ENCODE data around the gene ZWILCH. TPM values are rescaled to one million over a fixed set of nuclear protein-coding genes. Genes with fewer than 3 reads are reported as not detected.

The ZWILCH gene
- total and polyA plus RNA-seq, 2 donors, result 5.2 to 21.3 TPM

- Histone ChIP-seq H3K27ac (ENCODE audit: low read depth) (no peak overlapping the region), H3K4me1 (ENCODE audit: insufficient read depth) (peaks cover 1% of the 10 kb centered on the region), H3K4me3 (ENCODE audit: low read depth, low read length) (no peak overlapping the region), H3K36me3 (ENCODE audit: insufficient read depth) (no peaks in the 10 kb centered on the region)
- 85% methylated on average over 4 of the region's 4 CpGs for WGBS
- no peak for DNase-seq (ENCODE audit: extremely low spot score)
These were observed 28.6 kb upstream of the ZWILCH start for GRCh38 chr15:66476535-66476934.

GRCh38 chr15:66477011-66477410, 28.1 kb upstream of the ZWILCH start:
- Histone ChIP-seq H3K36me3 (ENCODE audit: insufficient read depth) (no peaks in the 10 kb centered on the region), H3K4me3 (ENCODE audit: low read depth, low read length) (no peak overlapping the region), H3K27ac (ENCODE audit: low read depth) (no peak overlapping the region), H3K4me1 (ENCODE audit: insufficient read depth) (peaks cover 1% of the 10 kb centered on the region)
- WGBS, result 88% methylated on average over 2 of the region's 2 CpGs
- DNase-seq (ENCODE audit: extremely low spot score), result no peak

GRCh38 chr15:66480267-66480666, 24.9 kb upstream of the ZWILCH start:
- Histone ChIP-seq H3K27ac (ENCODE audit: low read depth) (no peak overlapping the region), H3K4me3 (ENCODE audit: low read depth, low read length) (no peak overlapping the region), H3K4me1 (ENCODE audit: insufficient read depth) (no peaks in the 10 kb centered on the region), H3K36me3 (ENCODE audit: insufficient read depth) (peaks cover 3% of the 10 kb centered on the region)
- 91% methylated on average over 6 of the region's 6 CpGs for WGBS
- DNase-seq (ENCODE audit: extremely low spot score), result no peak

- Histone ChIP-seq H3K4me1 (ENCODE audit: insufficient read depth) (no peaks in the 10 kb centered on the region), H3K36me3 (ENCODE audit: insufficient read depth) (peaks cover 3% of the 10 kb centered on the region), H3K4me3 (ENCODE audit: low read depth, low read length) (no peak overlapping the region), H3K27ac (ENCODE audit: low read depth) (no peak overlapping the region)
- DNase-seq (ENCODE audit: extremely low spot score), result no peak
- WGBS, result 94% methylated on average over 10 of the region's 10 CpGs
These were observed 23.8 kb upstream of the ZWILCH start for GRCh38 chr15:66481107-66481856.

- Histone ChIP-seq H3K36me3 (ENCODE audit: insufficient read depth) (peaks cover 3% of the 10 kb centered on the region), H3K4me3 (ENCODE audit: low read depth, low read length) (no peak overlapping the region), H3K4me1 (ENCODE audit: insufficient read depth) (no peaks in the 10 kb centered on the region), H3K27ac (ENCODE audit: low read depth) (no peak overlapping the region)
- DNase-seq (ENCODE audit: extremely low spot score), result no peak
- WGBS, result 86% methylated on average over 9 of the region's 9 CpGs
These were observed 22.6 kb upstream of the ZWILCH start for GRCh38 chr15:66482539-66482938.

- no peak for DNase-seq (ENCODE audit: extremely low spot score)
- H3K36me3 ChIP-seq (ENCODE audit: insufficient read depth), result peaks cover 3% of the 10 kb centered on the region
- WGBS, result 89% methylated on average over 3 of the region's 3 CpGs
- H3K4me3 ChIP-seq (ENCODE audit: low read depth, low read length), result no peak overlapping the region
- H3K27ac ChIP-seq (ENCODE audit: low read depth), result no peak overlapping the region
- no peaks in the 10 kb centered on the region for H3K4me1 ChIP-seq (ENCODE audit: insufficient read depth)
These were observed 22.0 kb upstream of the ZWILCH start for GRCh38 chr15:66483131-66483566.

- peaks cover 3% of the 10 kb centered on the region for H3K36me3 ChIP-seq (ENCODE audit: insufficient read depth)
- WGBS, result 95% methylated on average over 5 of the region's 5 CpGs
These were observed 20.5 kb upstream of the ZWILCH start for GRCh38 chr15:66484539-66485112.

GRCh38 chr15:66486887-66487286, 18.2 kb upstream of the ZWILCH start:
- H3K36me3 ChIP-seq (ENCODE audit: insufficient read depth), result peaks cover 3% of the 10 kb centered on the region
- no peak overlapping the region for H3K4me3 ChIP-seq (ENCODE audit: low read depth, low read length)
- no peak overlapping the region for H3K27ac ChIP-seq (ENCODE audit: low read depth)
- no peak for DNase-seq (ENCODE audit: extremely low spot score)
- WGBS, result 96% methylated on average over 3 of the region's 3 CpGs
- no peaks in the 10 kb centered on the region for H3K4me1 ChIP-seq (ENCODE audit: insufficient read depth)

More at GRCh38 chr15:66484539-66485112, 20.5 kb upstream of the ZWILCH start:
- Histone ChIP-seq H3K4me1 (ENCODE audit: insufficient read depth) (no peaks in the 10 kb centered on the region), H3K27ac (ENCODE audit: low read depth) (no peak overlapping the region), H3K4me3 (ENCODE audit: low read depth, low read length) (no peak overlapping the region)
- DNase-seq (ENCODE audit: extremely low spot score), result no peak

- no peak overlapping the region for H3K27ac ChIP-seq (ENCODE audit: low read depth)
- no peak overlapping the region for H3K4me3 ChIP-seq (ENCODE audit: low read depth, low read length)
- peaks cover 3% of the 10 kb centered on the region for H3K36me3 ChIP-seq (ENCODE audit: insufficient read depth)
- WGBS, result 94% methylated on average over 5 of the region's 5 CpGs
- no peaks in the 10 kb centered on the region for H3K4me1 ChIP-seq (ENCODE audit: insufficient read depth)
- no peak for DNase-seq (ENCODE audit: extremely low spot score)
These were observed 16.6 kb upstream of the ZWILCH start for GRCh38 chr15:66488525-66488924.

- no peak overlapping the region for H3K27ac ChIP-seq (ENCODE audit: low read depth)
- no peak for DNase-seq (ENCODE audit: extremely low spot score)
- 74% methylated on average over 6 of the region's 6 CpGs for WGBS
- H3K4me3 ChIP-seq (ENCODE audit: low read depth, low read length), result no peak overlapping the region
- peaks cover 3% of the 10 kb centered on the region for H3K36me3 ChIP-seq (ENCODE audit: insufficient read depth)
- no peaks in the 10 kb centered on the region for H3K4me1 ChIP-seq (ENCODE audit: insufficient read depth)
These were observed 15.8 kb upstream of the ZWILCH start for GRCh38 chr15:66489179-66489791.

GRCh38 chr15:66491846-66492245, 13.3 kb upstream of the ZWILCH start:
- no peaks in the 10 kb centered on the region for H3K4me1 ChIP-seq (ENCODE audit: insufficient read depth)
- WGBS, result 96% methylated on average over 3 of the region's 3 CpGs
- no peak for DNase-seq (ENCODE audit: extremely low spot score)
- H3K27ac ChIP-seq (ENCODE audit: low read depth), result no peak overlapping the region
- H3K4me3 ChIP-seq (ENCODE audit: low read depth, low read length), result no peak overlapping the region
- no peaks in the 10 kb centered on the region for H3K36me3 ChIP-seq (ENCODE audit: insufficient read depth)

- H3K36me3 ChIP-seq (ENCODE audit: insufficient read depth), result peaks cover 2% of the 10 kb centered on the region
- no peak overlapping the region for H3K4me3 ChIP-seq (ENCODE audit: low read depth, low read length)
- 89% methylated on average over 2 of the region's 2 CpGs for WGBS
- no peak overlapping the region for H3K27ac ChIP-seq (ENCODE audit: low read depth)
- H3K4me1 ChIP-seq (ENCODE audit: insufficient read depth), result no peaks in the 10 kb centered on the region
- DNase-seq (ENCODE audit: extremely low spot score), result no peak
These were observed 10.9 kb upstream of the ZWILCH start for GRCh38 chr15:66494262-66494661.

- Histone ChIP-seq H3K4me1 (ENCODE audit: insufficient read depth) (no peaks in the 10 kb centered on the region), H3K27ac (ENCODE audit: low read depth) (peak overlapping the region; percentile 85), H3K4me3 (ENCODE audit: low read depth, low read length) (peak overlapping the region; percentile 82), H3K36me3 (ENCODE audit: insufficient read depth) (peaks cover 2% of the 10 kb centered on the region)
- no peak for DNase-seq (ENCODE audit: extremely low spot score)
- 20% methylated on average over 17 of the region's 17 CpGs for WGBS
These were observed 8.1 kb upstream of the ZWILCH start for GRCh38 chr15:66496951-66497501.

Data from urinary bladder (tissue), 4 donors.